ENCODE measurements around the gene APC. TPM values are rescaled to one million over a fixed set of nuclear protein-coding genes. Genes with fewer than 3 reads are reported as not detected.

APC gene
- total RNA-seq, 1 experiment from 2014 or later = 33.7 TPM

- Histone ChIP-seq H3K4me1 (ENCODE audit: control insufficient read depth, insufficient read depth, low read length) (no peaks in the 10 kb centered on the region), H3K27ac (ENCODE audit: low read length) (no peak overlapping the region), H3K4me3 (ENCODE audit: low read depth in 2 of 2, low read length in 2 of 2) (no peak overlapping the region), H3K9me3 (ENCODE audit: control insufficient read depth, insufficient read depth, low read depth, low read length) (no peaks in the 10 kb centered on the region), H3K36me3 (ENCODE audit: control insufficient read depth, insufficient read depth, low read length) (no peaks in the 10 kb centered on the region), H3K27me3 (ENCODE audit: control insufficient read depth, insufficient read depth, low read length) (peaks cover 2% of the 10 kb centered on the region)
- BruUV-seq (replicated peaks) = no TSS peak
- intact Hi-C loops (cut with micrococcal nuclease; ENCODE audit: unreplicated experiment) (loop anchor here (5.0 kb wide), 1 partner anchor 155 kb away; no protein-coding TSS in a partner anchor), in situ Hi-C loops (cut with HindIII; ENCODE audit: low pct_unique_long_range_greater_than_20kb, low sequenced_read_pairs) (no loop called here)
- POLR2A ChIA-PET = interaction anchor here (0.6 kb wide), 1 partner anchor 533 kb away, joined by 3 read pairs; no protein-coding TSS in a partner anchor
- ATAC-seq (no peak), DNase-seq (ENCODE audit: low read depth, low spot score) (no peak)
- CTCF ChIA-PET = interaction anchor here (0.6 to 0.7 kb wide), 2 partner anchors 65 to 284 kb away, joined by 3 to 5 read pairs; no protein-coding TSS in a partner anchor
- no peak for TF ChIP-seq CTCF (IDR thresholded peaks at IDR 0.05)
- TF ChIP-seq SIN3A (IDR thresholded peaks at IDR 0.05; ENCODE audit: borderline replicate concordance, insufficient read depth, low read depth, low read length) = no peak
- TF ChIP-seq REST (IDR thresholded peaks at IDR 0.05; ENCODE audit: insufficient read depth in 1 of 2, low read depth in 2 of 2, low read length in 1 of 2) = no peak
- TF ChIP-seq TCF7L2 (IDR thresholded peaks at IDR 0.05; ENCODE audit: low read depth, low read length) = no peak
- no peak for TF ChIP-seq POLR2AphosphoS5 (IDR thresholded peaks at IDR 0.05; ENCODE audit: low read depth, low read length)
Measured at GRCh38 chr5:112692472-112692871, 45.2 kb upstream of the APC start.

- Histone ChIP-seq H3K36me3 (ENCODE audit: control insufficient read depth, insufficient read depth, low read length) (no peaks in the 10 kb centered on the region), H3K27me3 (ENCODE audit: control insufficient read depth, insufficient read depth, low read length) (no peaks in the 10 kb centered on the region; the same call in none of the 2 replicates), H3K4me1 (ENCODE audit: control insufficient read depth, insufficient read depth, low read length) (no peaks in the 10 kb centered on the region), H3K27ac (ENCODE audit: low read length) (no peak overlapping the region), H3K9me3 (ENCODE audit: control insufficient read depth, insufficient read depth, low read depth, low read length) (no peaks in the 10 kb centered on the region), H3K4me3 (ENCODE audit: low read depth in 2 of 2, low read length in 2 of 2) (no peak overlapping the region)
- CTCF ChIA-PET = interaction anchor here (0.6 kb wide), 1 partner anchor 155 kb away, joined by 9 read pairs; no protein-coding TSS in a partner anchor
- BruUV-seq (replicated peaks) = no TSS peak
- POLR2A ChIA-PET = interaction anchor here (0.6 kb wide), 1 partner anchor 534 kb away, joined by 3 read pairs; no protein-coding TSS in a partner anchor
- no peak for TF ChIP-seq TCF7L2 (IDR thresholded peaks at IDR 0.05; ENCODE audit: low read depth, low read length)
- no peak for TF ChIP-seq CTCF (IDR thresholded peaks at IDR 0.05)
- TF ChIP-seq SIN3A (IDR thresholded peaks at IDR 0.05; ENCODE audit: borderline replicate concordance, insufficient read depth, low read depth, low read length) = no peak
- TF ChIP-seq POLR2AphosphoS5 (IDR thresholded peaks at IDR 0.05; ENCODE audit: low read depth, low read length) = no peak
- TF ChIP-seq REST (IDR thresholded peaks at IDR 0.05; ENCODE audit: insufficient read depth in 1 of 2, low read depth in 2 of 2, low read length in 1 of 2) = no peak
- no peak for DNase-seq (ENCODE audit: low read depth, low spot score)
- no peak for ATAC-seq
- in situ Hi-C loops (cut with HindIII; ENCODE audit: low pct_unique_long_range_greater_than_20kb, low sequenced_read_pairs) (no loop called here), intact Hi-C loops (cut with micrococcal nuclease; ENCODE audit: unreplicated experiment) (loop anchor here (5.0 kb wide), 1 partner anchor 154 kb away; no protein-coding TSS in a partner anchor)
Measured at GRCh38 chr5:112693301-112693700, 44.4 kb upstream of the APC start.
